Stimulated activated CD4-positive, alpha-beta T cell treated with anti-CD3 and anti-CD28 coated beads, Interleukin-15, amount 100 ng/mL, for 48 hours (primary cell): ENCODE measurements around the gene SEPTIN8.

ENCODE experiments used
- DNase-seq, 2 donors: peaks; one replicate each; pipeline ENCODE4 v3.0.0-alpha.2; 2020; ENCODE audit warnings: low read depth in 2 of 2

The SEPTIN8 gene

DNA sequence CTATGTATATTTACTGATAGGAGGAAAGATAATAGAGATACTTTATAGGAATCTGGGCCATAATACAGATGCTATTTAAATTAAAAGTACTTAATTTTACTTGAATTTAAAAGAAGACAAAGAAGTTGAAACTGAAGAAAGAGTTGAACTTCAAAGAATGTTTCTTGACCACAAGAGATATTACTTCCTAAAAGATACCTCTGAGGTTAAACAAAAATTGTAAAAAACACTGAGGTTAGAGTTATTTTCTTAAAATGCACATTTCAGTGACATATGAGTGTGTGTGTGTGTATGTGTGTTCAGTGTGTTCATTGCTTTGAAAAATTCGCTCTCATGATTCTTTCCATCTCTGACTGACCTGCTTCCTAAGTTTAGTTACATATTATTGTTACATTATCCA lies 3.5 kb upstream of the SEPTIN8 start:
- DNase-seq = no peak

DNA sequence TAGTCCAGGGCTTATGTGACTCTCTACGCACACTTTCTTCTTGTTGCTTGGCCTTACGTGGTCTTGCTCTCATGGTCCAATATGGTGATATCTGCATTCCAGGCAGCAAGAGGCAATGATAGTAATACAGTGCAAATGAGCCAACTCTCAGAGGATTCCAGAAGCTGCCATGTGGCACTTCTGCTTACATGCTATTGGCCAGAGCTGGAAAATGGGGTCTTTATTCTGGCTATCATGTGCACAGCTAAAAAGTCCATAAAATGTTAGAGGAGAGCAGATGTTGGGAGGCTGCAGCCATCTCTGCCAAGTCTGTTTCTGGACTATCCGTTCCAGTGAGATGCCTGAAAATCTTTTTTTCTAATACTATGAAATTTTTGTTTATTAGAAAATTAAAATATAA lies 2.9 kb upstream of the SEPTIN8 start:
- no peak for DNase-seq

- no peak for DNase-seq
These were observed 1.8 kb upstream of the SEPTIN8 start for GRCh38 chr5:132778856-132779255.

DNA sequence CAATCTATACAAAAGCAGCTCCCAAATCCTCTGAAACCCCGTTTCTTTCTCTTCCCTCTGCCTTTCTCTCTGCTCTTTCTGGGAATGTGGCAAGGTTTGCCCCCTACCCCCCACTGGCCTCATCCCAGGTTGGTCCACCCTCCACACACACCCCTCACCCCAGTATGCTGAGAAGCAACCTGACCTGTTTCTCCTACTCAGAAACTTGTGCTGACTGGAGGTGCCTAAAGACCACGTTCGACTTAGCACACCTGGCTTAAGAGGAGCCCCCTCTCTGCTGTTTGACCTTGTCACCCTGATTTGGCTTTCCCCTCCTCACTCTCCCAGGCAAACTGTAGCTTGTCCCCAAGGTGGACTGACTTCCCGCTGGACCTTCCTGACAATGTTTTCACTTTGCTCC lies 1.1 kb upstream of the SEPTIN8 start:
- DNase-seq = no peak

DNA sequence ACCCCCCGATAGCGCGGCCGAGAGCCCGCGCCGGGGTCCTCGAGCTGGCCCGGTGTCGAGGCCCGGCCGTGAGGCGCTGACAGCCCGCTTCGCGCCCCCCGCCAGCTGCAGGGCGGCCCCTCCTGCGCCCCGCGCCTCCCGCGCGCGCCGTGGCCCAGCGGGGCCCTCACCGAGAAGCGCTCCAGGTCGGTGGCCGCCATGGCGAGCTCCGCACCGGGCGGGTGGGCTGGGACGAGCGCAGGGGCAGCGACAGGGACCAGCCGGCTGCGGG lies 166 bp downstream of the SEPTIN8 start:
- no peak for DNase-seq

GRCh38 chr5:132776131-132776937 lies 705 bp downstream of the SEPTIN8 start:
- DNase-seq = no peak

DNA sequence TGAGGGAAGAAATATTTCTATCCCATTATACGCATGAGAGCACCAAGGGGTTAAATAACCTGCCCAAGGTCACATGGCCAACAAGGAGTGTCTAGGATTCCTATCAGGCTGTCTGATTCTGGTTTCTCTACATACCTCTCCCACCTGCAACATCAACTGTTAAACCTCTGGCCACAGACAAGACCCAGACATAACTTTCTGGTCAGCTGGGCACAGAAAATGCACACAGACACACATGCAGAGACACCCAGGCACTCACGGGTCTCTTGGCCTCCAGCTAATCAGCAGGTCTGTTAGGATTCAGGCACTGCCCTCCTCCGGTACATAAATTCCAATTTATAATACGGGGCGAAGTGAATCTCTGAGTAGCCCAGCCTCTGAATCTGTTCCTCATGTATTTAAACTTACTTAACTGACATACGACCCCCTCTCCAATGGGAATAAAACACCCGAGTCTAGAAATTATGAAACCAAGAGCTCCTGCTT lies 1.5 kb downstream of the SEPTIN8 start:
- no peak for DNase-seq

DNA sequence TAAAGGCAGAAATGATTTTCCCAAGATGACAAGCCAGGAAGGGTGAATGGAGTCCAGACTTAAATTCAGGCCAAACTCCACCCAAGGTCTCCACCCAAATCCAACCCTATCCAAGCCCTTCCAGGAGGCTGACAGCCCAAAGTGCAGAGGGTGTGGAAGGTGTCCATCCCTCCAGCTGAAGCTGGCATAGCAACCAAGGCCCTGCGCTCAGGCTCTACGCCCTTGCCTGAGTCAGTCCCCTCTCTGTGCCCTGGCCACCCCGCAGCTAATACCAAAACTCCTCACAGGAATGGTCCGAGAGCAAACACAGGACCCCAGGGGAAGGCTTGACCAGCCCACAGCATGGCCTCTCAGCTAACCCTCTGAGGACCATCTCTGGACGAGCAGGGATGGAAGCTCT lies 2.1 kb downstream of the SEPTIN8 start:
- no peak for DNase-seq

DNA sequence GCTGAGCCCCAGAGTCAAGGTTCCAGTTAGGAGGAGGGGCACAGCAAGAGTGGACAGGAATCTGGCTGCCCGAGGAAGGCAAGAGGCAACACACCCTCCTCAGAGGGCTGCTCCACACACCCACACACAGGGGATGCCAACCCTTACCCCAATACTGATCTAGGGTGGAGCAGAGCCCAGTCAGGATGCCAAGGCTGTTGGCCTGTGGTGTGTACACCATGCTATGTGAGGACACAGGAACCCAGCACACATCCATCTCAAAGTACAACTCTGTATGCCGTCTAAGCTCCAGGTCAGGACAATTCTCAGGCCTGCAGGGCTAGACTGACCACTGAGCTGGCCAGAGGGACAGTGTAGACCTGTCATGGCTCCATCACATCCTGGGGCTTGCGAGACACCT lies 2.6 kb downstream of the SEPTIN8 start:
- DNase-seq = no peak

- DNase-seq = no peak
These were observed 3.3 kb downstream of the SEPTIN8 start for GRCh38 chr5:132773601-132774355.

DNA sequence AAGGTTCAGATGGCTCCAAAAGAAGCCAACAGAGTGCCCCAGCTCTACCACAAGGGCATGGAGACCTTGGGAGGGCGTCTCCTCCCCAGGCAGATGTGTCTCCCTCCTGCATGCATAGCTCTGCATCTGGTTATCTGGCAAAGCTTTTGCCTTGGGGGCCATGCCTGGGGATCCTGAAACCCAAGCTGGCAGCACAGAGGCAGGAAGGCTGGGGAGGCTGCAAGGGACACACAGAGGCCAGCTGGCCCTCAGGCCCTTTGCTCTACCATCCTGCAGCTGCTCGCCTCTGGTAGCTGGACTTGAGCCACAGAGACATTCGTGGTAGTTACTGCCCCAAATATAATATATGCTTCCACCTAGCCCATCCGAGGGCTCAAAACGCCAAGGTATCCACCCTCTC lies 3.9 kb downstream of the SEPTIN8 start:
- DNase-seq = no peak

DNA sequence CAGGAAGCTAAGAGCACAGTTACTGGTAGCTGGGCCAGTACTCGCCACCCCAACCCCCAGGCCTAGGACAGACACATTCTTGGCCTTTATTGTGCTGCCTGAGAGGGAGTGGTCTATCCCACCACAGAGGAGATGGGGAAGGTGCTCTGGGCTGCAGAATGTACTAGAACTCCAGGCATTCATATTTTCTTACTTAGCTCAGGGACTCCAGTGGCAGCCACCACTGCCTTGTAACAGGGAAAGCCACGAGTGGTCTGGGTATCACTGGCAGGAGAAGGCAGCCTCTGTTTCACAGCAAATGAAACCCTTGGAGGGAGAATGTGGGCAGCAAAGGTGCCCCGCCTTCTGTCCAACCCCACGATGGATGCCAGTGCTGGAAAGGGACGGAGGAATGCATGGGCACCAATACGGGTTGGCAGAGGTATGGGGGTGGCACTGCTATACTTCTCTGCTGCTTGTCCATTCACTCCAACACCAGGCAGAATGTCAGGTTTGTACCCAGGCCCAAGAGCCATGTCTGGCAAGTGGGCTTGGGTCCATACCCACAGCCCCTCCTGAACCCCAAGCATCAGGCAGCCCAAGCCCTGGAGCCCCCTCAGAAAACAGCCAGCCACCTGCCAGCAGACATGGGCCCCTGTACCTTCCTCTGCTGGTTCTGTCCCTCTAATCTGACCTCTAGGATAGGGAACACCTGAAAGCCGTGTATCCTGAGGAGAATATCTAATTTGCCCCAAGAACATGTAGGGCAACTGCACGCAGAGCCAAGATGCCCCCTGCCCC lies 4.6 kb downstream of the SEPTIN8 start:
- no peak for DNase-seq

GRCh38 chr5:132771503-132771998 lies 5.5 kb downstream of the SEPTIN8 start:
- no peak for DNase-seq

DNA sequence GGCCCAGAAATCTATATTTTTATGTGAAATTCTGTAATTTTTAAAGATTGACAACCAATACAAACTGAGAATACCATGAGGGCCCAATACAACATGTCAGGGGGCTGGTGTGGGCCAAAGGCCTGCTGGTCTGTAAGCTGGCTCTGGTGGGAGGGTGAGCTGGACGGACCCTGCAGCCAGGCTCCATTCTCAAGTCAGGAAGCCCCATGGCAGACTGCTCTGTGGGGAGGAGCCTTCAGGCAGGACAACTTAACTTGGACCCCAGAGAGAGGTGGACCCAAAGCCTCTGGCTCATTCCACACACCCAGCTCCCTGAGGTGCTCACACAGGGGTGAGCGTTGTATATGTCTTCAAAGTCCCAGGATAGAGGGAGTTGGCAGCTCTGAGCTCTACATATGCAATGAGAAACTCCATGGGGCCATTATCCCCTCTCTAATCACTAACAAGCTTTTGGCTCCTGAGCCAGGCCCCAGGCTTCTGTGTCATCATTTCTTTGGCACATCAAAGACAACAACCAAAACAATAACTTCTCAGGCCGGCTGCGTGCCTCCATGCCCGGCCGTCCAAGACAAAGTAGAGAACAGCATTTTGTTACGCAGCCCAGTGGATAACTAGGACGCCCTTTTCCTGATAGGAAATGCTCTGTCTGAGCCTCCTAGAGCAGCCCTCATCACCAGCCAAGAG lies 6.4 kb downstream of the SEPTIN8 start:
- DNase-seq = no peak

GRCh38 chr5:132768485-132768868 lies 8.6 kb downstream of the SEPTIN8 start:
- DNase-seq = no peak

DNA sequence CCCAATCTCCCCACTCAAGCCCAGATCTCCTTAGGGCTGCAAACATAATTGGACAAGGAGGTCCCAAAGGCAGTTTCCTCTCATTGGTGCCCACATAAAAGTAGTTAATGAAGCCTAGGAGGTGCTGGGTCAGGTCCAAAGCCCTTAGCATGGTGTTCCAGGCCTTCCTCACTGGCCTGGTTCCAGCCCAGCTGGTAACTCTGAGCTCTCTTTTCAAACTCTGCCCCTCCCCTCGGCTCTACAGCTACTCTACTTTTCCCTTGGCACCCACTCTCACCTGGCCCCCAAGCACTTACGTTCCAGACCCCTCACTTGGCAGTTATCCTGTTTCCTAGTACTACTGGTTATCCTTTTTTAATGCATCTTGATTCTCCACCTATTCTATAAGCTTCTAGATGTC lies 9.9 kb downstream of the SEPTIN8 start:
- DNase-seq = no peak

GRCh38 chr5:132766806-132767055 lies 10.3 kb downstream of the SEPTIN8 start:
- DNase-seq = no peak

GRCh38 chr5:132766020-132766805 lies 10.8 kb downstream of the SEPTIN8 start:
- no peak for DNase-seq

- DNase-seq = no peak
These were observed 11.6 kb downstream of the SEPTIN8 start for GRCh38 chr5:132765311-132766019.

DNA sequence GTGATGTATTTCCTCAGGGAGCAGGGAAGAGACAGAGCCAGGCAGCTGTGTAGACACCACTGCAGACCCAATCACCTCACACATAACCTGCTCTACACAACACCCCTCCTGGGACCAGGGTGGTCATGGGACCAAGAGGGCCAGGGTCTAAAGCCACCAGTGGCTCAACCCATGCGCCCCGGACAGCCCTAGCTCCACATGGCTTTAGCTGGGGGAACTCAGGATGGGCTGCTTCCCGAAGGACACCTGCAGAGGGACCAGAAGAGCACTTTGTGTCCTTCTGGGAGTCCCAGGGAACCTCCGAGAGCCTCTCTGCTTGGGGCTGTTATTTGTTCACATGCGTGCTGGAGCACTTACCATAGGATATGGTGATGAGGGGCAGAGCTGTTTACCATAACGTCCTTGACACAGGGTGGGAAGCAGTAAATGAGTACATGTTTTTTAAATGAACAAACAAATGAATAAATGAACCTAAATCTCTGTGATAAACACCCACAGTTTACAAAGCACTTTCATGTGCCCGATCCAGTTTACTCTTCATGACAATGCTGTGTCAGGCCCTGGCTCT lies 12.3 kb downstream of the SEPTIN8 start:
- no peak for DNase-seq
